Measurements from ENCODE around the gene NLRP9.

DNA sequence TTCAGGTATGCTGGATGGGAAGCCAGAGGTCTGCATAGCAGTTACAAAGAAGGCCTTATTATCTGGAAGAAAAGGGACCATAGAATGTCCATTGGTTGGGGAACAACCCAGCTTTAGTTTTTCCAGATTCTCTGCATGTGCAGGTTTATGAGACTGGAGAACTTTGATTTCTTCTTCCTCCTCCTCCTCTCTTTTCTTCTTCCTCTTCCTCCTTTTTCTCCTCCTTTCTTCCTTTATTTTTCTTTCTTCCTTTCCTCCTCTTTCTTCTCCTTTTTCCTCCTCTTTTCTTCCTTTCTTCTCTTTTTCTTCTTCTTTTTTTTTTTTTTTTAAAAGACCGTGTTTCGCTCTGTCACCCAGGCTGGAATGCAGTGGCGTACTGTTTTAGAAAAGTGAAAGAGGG is 32.2 kb downstream of the NLRP9 start:
- TF ChIP-seq EP300 (IDR thresholded peaks at IDR 0.05) (no peak), POLR2A (IDR thresholded peaks at IDR 0.05) (no peak)

All from gastroesophageal sphincter (tissue), 2 donors.